ENCODE results near the gene IP6K1.

Gene IP6K1

DNA sequence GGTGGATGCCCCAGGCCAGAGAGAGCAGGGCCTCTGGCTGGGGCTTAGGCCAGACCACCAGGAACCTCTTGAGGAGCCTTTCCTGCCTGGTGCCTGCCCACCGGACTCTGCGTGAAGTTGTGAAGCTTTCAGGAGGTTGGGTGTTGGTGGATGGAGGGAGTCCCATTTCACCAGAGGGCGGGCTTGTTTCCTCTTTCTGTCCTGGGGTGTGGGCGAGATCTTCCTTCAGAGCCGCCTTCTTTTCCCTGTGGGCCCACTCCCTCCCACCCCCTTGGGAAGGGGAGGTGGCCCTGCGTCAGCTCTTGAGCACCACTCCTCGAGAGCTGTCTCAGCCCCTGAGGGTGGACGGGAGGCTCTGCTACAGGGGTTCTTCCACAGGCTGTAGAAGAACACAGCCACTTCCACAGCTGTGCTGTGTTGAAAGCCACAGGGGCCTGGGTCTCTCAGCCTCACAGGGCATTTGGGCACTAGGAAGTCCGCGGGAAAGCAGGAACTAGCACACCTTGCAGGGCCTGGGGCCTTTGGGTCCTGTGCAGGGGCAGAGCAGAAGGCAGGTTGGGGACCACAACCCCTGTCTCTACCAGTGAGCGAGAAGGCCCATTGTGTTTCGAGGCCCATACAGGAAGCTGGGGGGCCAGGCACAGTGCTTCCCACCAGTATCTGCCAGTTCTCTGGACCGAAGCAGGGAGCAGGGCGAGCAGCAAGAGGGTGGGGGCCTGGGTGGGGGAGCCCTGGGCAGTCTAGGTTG, 69.0 kb downstream of the IP6K1 start:
- TF ChIP-seq, protein P1, sequence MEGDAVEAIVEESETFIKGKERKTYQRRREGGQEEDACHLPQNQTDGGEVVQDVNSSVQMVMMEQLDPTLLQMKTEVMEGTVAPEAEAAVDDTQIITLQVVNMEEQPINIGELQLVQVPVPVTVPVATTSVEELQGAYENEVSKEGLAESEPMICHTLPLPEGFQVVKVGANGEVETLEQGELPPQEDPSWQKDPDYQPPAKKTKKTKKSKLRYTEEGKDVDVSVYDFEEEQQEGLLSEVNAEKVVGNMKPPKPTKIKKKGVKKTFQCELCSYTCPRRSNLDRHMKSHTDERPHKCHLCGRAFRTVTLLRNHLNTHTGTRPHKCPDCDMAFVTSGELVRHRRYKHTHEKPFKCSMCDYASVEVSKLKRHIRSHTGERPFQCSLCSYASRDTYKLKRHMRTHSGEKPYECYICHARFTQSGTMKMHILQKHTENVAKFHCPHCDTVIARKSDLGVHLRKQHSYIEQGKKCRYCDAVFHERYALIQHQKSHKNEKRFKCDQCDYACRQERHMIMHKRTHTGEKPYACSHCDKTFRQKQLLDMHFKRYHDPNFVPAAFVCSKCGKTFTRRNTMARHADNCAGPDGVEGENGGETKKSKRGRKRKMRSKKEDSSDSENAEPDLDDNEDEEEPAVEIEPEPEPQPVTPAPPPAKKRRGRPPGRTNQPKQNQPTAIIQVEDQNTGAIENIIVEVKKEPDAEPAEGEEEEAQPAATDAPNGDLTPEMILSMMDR (IDR thresholded peaks at IDR 0.05), result no peak

DNA sequence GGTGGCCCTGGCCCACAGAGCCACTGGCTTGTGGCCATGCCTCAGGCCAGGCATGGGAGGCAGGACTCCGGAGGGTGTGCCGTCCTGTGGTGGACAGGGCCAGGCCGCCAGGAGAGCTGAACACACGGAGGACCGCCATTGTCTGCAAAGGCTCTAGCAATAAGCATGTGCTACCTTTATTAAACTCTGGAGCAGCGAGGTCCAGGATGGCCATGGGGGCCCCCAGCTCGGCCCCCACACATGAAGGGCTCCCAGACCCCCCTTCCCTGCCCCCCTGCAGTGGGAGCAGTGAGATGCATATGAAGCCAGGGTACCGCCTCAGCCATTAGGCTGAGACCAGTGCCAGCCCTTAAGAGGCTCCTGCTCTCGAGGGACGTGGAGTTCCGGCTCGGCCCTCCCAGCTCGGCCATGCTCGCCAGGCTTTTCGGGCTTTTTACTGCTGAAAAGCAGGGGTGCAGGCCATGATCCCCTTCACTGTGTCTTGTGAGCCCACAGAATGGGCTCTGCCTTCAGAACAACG, 69.6 kb downstream of the IP6K1 start:
- TF ChIP-seq, protein P1 (IDR thresholded peaks at IDR 0.05), result no peak

DNA sequence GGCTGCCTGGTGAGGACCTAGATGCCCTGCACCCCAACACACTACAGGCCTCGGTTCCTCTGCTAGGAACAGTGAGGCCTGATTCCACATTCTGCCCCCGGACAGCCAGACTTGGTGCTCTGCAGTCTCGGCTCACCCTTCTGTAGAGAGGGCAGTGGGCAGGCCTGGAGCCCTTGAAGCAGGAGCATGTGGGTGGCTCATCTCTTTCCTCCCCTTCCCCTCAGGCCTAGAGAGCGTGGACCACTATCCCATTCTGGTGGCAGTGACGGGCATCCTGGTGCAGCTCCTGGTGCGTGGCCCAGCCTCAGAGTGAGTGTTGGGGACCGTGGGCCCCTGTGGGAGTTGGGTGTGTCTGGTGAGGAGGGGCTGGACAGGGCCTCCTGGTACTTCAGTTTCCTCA, 70.2 kb downstream of the IP6K1 start:
- TF ChIP-seq, protein P1 (IDR thresholded peaks at IDR 0.05), result no peak

DNA sequence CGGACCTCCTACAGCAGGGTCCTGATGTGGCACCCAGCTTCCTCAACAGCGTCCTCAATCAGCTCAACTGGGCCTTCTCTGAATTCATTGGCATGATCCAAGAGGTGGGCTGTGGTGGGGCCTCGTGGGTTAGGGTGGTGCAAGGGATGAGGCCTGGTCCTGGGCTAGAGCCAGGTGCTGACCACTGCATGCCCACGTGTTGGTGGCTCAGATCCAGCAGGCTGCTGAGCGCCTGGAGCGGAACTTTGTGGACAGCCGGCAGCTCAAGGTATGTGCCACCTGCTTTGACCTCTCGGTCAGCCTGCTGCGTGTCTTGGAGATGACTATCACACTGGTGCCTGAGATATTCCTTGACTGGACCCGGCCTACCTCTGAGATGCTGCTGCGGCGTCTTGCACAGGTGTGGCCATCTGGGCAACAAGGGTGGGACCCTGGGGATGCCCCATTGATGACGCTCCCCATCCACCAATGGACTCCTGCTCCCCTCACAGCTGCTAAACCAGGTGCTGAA, 70.7 kb downstream of the IP6K1 start:
- TF ChIP-seq, protein P1 (IDR thresholded peaks at IDR 0.05), result no peak

DNA sequence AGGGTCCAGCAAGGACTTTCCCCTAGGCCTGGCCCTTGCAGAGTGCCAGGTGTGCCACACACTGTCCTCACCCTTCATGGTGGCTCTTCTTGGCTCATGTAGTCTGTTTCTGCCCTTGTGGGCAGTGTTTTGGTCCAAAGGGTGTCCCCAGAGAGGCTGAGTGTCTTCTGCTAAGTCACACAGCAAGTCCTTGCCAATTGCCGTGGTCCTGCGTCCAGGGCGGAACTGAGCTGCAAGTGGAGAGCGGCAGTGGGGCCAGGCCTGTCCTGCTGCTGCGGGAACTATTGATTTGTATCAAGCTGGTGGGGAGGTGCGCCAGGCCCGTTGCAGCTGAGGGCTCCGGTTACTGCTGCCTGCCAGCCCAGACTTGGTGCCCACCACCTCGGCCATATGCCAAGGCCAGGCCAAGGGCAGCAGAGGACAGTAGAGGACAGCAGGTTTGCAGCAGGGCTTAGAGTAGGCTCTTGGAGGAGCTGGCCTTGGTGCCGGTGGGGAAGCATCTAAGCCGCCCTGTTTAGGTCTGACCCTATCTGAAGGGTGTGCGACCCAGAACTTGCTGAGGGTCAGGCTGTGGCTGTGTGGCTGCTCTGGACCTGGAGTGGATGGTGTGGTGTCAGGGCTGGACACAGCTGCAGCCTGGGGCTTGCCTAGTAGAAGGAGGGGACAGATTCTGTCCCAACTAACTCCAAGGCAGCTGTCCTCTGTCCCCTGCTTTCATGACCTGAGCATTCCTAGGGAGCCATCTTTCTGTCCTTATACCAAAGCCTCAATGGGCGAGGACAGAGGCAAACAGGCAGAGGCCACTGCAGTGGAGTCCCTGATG, 71.4 kb downstream of the IP6K1 start:
- TF ChIP-seq, protein P1 (IDR thresholded peaks at IDR 0.05), result no peak

DNA sequence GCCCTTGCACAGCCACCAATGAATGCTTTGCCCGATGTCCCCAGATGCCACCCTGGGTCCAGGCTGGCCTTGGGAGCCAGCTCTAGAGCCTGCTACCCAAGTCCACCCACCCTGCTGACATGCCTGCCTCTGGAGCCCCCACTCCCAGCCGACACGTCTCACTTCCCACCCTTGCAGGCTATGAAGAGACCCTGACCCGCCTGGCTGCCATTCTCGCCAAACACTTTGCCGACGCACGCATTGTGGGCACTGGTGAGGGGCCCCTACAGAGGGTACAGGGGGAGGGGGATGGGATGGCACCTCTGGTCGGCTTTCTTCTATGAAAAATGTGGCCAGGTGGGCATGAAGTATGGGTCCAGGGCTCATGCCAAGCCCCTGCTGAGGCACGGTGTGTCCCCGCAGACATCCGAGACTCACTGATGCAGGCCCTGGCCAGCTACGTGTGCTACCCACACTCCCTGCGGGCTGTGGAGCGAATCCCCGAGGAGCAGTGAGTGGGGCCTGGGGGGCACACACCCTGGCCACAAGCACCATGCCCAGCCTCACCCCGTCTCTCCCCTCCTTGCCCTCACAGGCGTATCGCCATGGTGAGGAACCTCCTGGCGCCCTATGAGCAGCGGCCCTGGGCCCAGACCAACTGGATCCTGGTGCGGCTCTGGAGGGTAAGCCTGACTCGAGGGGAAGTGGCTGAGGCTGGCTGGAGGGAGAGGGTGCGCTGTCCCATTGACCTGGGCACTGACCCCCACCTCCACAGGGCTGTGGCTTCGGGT, 72.8 kb downstream of the IP6K1 start:
- TF ChIP-seq, protein P1 (IDR thresholded peaks at IDR 0.05), result no peak

All from LNCAP (cell line).